PFSK-1 (cell line): ENCODE results near the gene STUM.
A peak's percentile ranks its signal among the peaks of the same experiment; 100 is the strongest.

ENCODE experiments used
- FOXP2 ChIP-seq: optimal IDR thresholded peaks from 2 replicates; pipeline ENCODE3; 2011; ENCODE audit warnings: borderline replicate concordance, control low read depth, inconsistent platforms; ENCODE audit not compliant: insufficient read depth; ENCODE audit errors: extremely low read length, extremely low read depth
- POLR2AphosphoS5 ChIP-seq: IDR thresholded peaks from 2 replicates; pipeline ENCODE4 v1.6.1; 2012; ENCODE audit warnings: low read depth, mild to moderate bottlenecking, control low read depth, low read length, moderate library complexity
- SIN3A ChIP-seq: IDR thresholded peaks from 2 replicates; pipeline ENCODE4 v1.6.1; 2012; ENCODE audit warnings: mild to moderate bottlenecking, low read length, moderate library complexity, borderline replicate concordance; ENCODE audit not compliant: insufficient read depth
- TAF1 ChIP-seq: IDR thresholded peaks from 2 replicates; pipeline ENCODE4 v1.6.1; 2012; ENCODE audit warnings: low read length, control low read depth, borderline replicate concordance; ENCODE audit not compliant: insufficient read depth
- TF ChIP-seq, protein P1 (sequence below), 2 experiments: IDR thresholded peaks; 2 replicates each; pipeline versions ENCODE4 v1.6.1 to v1.8.0; 2011 to 2012; ENCODE audit warnings: low read depth in 2 of 2, low read length in 2 of 2, control low read depth in 1 of 2, inconsistent platforms in 1 of 2, mild to moderate bottlenecking in 1 of 2, moderate library complexity in 1 of 2; ENCODE audit not compliant: insufficient read depth in 1 of 2

STUM gene

DNA sequence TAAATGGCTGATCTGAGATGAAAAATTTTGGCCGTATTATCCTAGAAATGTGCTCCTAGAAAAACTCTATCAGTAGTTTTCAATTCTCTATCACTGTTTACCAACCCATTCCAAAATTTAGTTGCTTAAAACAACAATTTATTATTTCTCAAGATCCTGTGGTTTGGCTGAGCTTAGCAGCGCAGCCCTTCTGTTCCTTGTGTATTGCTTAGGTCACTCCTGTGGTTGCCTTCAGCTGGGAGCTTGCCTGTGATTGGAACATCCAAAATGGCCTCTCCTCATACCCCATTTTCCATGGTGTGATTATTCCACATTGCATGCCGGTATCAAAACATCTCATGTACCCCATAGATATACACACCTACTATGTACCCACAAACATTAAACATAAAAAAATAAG is 22.8 kb upstream of the STUM start:
- TF ChIP-seq, protein P1, sequence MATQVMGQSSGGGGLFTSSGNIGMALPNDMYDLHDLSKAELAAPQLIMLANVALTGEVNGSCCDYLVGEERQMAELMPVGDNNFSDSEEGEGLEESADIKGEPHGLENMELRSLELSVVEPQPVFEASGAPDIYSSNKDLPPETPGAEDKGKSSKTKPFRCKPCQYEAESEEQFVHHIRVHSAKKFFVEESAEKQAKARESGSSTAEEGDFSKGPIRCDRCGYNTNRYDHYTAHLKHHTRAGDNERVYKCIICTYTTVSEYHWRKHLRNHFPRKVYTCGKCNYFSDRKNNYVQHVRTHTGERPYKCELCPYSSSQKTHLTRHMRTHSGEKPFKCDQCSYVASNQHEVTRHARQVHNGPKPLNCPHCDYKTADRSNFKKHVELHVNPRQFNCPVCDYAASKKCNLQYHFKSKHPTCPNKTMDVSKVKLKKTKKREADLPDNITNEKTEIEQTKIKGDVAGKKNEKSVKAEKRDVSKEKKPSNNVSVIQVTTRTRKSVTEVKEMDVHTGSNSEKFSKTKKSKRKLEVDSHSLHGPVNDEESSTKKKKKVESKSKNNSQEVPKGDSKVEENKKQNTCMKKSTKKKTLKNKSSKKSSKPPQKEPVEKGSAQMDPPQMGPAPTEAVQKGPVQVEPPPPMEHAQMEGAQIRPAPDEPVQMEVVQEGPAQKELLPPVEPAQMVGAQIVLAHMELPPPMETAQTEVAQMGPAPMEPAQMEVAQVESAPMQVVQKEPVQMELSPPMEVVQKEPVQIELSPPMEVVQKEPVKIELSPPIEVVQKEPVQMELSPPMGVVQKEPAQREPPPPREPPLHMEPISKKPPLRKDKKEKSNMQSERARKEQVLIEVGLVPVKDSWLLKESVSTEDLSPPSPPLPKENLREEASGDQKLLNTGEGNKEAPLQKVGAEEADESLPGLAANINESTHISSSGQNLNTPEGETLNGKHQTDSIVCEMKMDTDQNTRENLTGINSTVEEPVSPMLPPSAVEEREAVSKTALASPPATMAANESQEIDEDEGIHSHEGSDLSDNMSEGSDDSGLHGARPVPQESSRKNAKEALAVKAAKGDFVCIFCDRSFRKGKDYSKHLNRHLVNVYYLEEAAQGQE (IDR thresholded peaks at IDR 0.05; ENCODE audit: insufficient read depth in 1 of 2, low read depth in 2 of 2, low read length in 2 of 2): no peak
- TF ChIP-seq SIN3A (no peak), TAF1 (no peak), POLR2AphosphoS5 (no peak), FOXP2 (no peak)

DNA sequence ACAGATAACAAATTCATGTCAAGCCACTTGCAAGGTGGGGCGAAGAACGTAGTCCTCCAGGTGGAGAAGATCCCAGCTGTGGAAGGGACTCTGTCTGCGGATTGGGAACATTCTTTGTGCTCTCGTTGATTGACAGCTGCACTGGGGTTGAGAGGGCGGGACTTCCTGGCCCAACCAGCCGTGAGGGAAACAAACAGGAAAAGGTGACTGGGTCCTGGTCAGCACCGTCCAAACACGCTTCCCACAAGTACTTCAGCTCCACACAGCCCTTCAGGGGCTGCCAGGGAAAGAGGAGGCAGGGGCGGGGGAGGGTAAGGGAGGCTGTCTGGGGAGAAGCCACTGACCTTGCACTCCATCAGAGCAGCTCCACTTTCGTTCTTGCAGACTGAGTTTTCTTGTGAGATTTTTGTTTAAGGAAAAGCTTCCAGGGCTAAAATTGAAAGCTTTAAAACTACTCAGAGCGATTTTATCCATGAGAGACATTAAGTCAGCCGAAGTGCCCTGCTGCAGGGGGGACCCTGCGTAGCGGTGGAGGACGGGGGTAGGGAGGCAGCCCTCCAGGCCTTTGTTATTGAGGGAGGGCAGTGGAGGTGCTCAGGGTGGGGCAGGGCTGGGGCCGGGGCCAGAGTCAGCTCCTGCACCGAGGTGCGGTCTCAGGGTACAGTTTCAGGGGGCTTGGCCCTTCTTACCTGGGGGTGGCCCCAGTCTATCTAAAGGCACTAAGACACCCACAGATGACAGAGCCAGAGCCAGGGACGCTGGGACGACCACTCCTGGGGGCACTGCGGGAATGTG is 21.6 kb upstream of the STUM start:
- no peak for TF ChIP-seq FOXP2
- peak; percentile 35; the same call in 1 of the 2 replicates for TF ChIP-seq POLR2AphosphoS5
- TF ChIP-seq, protein P1 (IDR thresholded peaks at IDR 0.05; ENCODE audit: insufficient read depth in 1 of 2, low read depth in 2 of 2, low read length in 2 of 2): no peak

DNA sequence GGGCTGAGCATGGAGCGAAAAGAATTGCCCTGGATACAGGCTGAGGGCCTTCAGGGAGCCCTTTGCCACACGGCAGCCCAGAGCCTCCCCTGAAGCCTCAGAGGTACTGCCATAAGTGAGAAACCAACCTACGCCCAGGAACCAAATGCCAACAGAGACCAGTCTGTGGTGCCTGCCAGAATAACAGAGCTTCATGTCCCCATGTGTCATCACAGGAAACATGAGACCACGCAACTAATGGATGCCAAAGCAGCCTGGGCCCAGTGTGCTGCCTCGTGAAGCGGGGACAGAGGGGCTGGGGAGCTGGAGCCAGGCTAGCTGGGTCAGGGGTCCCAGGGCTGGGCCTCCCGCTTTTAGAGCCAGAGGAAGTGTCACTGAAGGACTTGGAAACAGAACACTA is 18.7 kb upstream of the STUM start:
- TF ChIP-seq POLR2AphosphoS5 (no peak), TAF1 (no peak), SIN3A (no peak), FOXP2 (no peak)
- TF ChIP-seq, protein P1 (IDR thresholded peaks at IDR 0.05; ENCODE audit: insufficient read depth in 1 of 2, low read depth in 2 of 2, low read length in 2 of 2): no peak

DNA sequence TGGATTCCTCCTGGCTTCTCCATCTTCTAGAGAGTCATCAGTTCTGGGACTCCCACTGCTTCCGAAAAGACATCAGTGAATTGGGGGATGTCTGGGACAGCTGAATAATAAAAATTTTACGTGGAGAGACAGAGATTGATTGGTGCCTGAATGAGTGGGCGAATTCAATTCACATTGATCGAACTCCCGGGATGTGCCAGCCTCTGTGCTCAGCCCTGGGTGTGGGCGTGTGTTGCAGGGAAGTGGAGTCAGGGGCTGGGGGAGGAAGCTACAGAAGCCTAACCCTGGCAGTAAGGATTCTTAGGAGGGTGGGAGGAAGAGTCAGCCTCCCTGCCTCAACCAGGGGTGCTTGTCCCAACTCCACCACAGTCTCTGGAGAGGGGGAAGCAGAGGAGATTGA is 18.0 kb upstream of the STUM start:
- TF ChIP-seq TAF1 (no peak), SIN3A (no peak), POLR2AphosphoS5 (no peak), FOXP2 (no peak)
- TF ChIP-seq, protein P1 (IDR thresholded peaks at IDR 0.05; ENCODE audit: insufficient read depth in 1 of 2, low read depth in 2 of 2, low read length in 2 of 2): no peak
